ENCODE data around the gene ITLN1. TPM values are rescaled to one million over a fixed set of nuclear protein-coding genes. Genes with fewer than 3 reads are reported as not detected.

The ITLN1 gene
- total RNA-seq, 4 donors from 2014 or later: 0.90 to 1.2 TPM; not detected in 2

GRCh38 chr1:160827418-160827817 is 57.6 kb downstream of the ITLN1 start:
- Histone ChIP-seq H3K27ac (no peak overlapping the region), H3K36me3 (no peaks in the 10 kb centered on the region), H3K27me3 (no peaks in the 10 kb centered on the region), H3K4me1 (no peaks in the 10 kb centered on the region), H3K9me3 (no peaks in the 10 kb centered on the region), H3K4me3 (no peak overlapping the region)
- intact Hi-C loops (cut with DNase I; ENCODE audit: low total_unique reads): no loop called here
- DNase-seq: no peak
- no peak for TF ChIP-seq CTCF (IDR thresholded peaks at IDR 0.05)
- TF ChIP-seq POLR2A (IDR thresholded peaks at IDR 0.05): no peak

GRCh38 chr1:160826546-160826945 is 58.4 kb downstream of the ITLN1 start:
- TF ChIP-seq CTCF (IDR thresholded peaks at IDR 0.05): no peak
- no peak for TF ChIP-seq POLR2A (IDR thresholded peaks at IDR 0.05)
- DNase-seq: no peak
- H3K27ac ChIP-seq: no peak overlapping the region
- no peaks in the 10 kb centered on the region for H3K36me3 ChIP-seq
- intact Hi-C loops (cut with DNase I; ENCODE audit: low total_unique reads): no loop called here
- no peaks in the 10 kb centered on the region for H3K4me1 ChIP-seq
- no peaks in the 10 kb centered on the region for H3K9me3 ChIP-seq
- H3K4me3 ChIP-seq: no peak overlapping the region
- no peaks in the 10 kb centered on the region for H3K27me3 ChIP-seq

Other genes starting within 250 kb of the ITLN1 start
- under 1 TPM in 2 of 4 donors, not detected in 2; 0.09 to 0.26 TPM for gene SLAMF1, start 238.1 kb downstream of the ITLN1 start, total RNA-seq
- 1 to 10 TPM in 3 of 4 donors, under 1 TPM in 1; 0.51 to 10.0 (median 2.6) TPM for gene CD48, start 173.4 kb downstream of the ITLN1 start, total RNA-seq
- gene SLAMF7, start 145.9 kb downstream of the ITLN1 start, total RNA-seq: 1 to 10 TPM in 1 of 4 donors, under 1 TPM in 1, not detected in 2; 0.76 to 1.6 TPM
- gene LY9, start 89.0 kb downstream of the ITLN1 start, total RNA-seq: under 1 TPM in 2 of 4 donors, not detected in 2; 0.35 to 0.70 TPM
- 1 to 10 TPM in 1 of 4 donors, under 1 TPM in 1, not detected in 2; 0.52 to 1.2 TPM for gene CD244, start 22.3 kb downstream of the ITLN1 start, total RNA-seq
- not detected for gene ITLN2, start 69.6 kb upstream of the ITLN1 start, total RNA-seq
- 10 to 100 TPM; 22.6 to 45.3 (median 26.6) TPM for gene F11R, start 136.0 kb upstream of the ITLN1 start, total RNA-seq
- gene TSTD1, start 153.8 kb upstream of the ITLN1 start, total RNA-seq: 10 to 100 TPM in 1 of 4 donors, 1 to 10 TPM in 1, not detected in 2; 5.6 to 20.3 TPM
- 10 to 100 TPM; 20.7 to 71.8 (median 44.2) TPM for gene USF1, start 160.8 kb upstream of the ITLN1 start, total RNA-seq
- gene ARHGAP30, start 184.7 kb upstream of the ITLN1 start, total RNA-seq: 1 to 10 TPM in 3 of 4 donors, under 1 TPM in 1; 0.88 to 3.4 (median 2.6) TPM
- gene NECTIN4, start 204.4 kb upstream of the ITLN1 start, total RNA-seq: 1 to 10 TPM in 1 of 4 donors, not detected in 3; 2.1 TPM
- gene KLHDC9, start 213.2 kb upstream of the ITLN1 start, total RNA-seq: 10 to 100 TPM in 1 of 4 donors, 1 to 10 TPM in 2, under 1 TPM in 1; 0.51 to 12.1 (median 3.4) TPM
- 10 to 100 TPM in 3 of 4 donors, 1 to 10 TPM in 1; 3.3 to 38.9 (median 29.8) TPM for gene PFDN2, start 232.9 kb upstream of the ITLN1 start, total RNA-seq
- gene NIT1, start 232.9 kb upstream of the ITLN1 start, total RNA-seq: 10 to 100 TPM in 3 of 4 donors, 1 to 10 TPM in 1; 1.0 to 36.9 (median 22.0) TPM
- 10 to 100 TPM in 3 of 4 donors, 1 to 10 TPM in 1; 4.4 to 42.2 (median 36.1) TPM for gene DEDD, start 247.5 kb upstream of the ITLN1 start, total RNA-seq

Measured in uterus (tissue), 4 donors.